Tibial nerve (tissue), 4 donors: ENCODE results near the gene RSAD1. TPM values are rescaled to one million over a fixed set of nuclear protein-coding genes. Genes with fewer than 3 reads are reported as not detected.

Experiments
- DNase-seq, 2 donors: peaks; one replicate each; pipeline ENCODE4 v3.0.0-alpha.2; 2019; ENCODE audit warnings: low spot score in 2 of 2
- H3K27ac ChIP-seq, 4 donors: fragments of 200-600 bp; sonication (generic) in 3 of 4; one replicate each; pipeline ENCODE4 v1.5.1; 2017 to 2019; ENCODE audit warnings: mild to moderate bottlenecking in 1 of 4
- H3K27me3 ChIP-seq, 2 donors: fragments of 200-600 bp; sonication (generic) in 1 of 2; one replicate each; pipeline versions ENCODE4 v1.5.1 to v1.6.0; 2017 to 2019
- H3K36me3 ChIP-seq, 3 donors: fragments of 200-600 bp; sonication (generic); one replicate each; pipeline ENCODE4 v1.5.1; 2018 to 2019
- H3K4me1 ChIP-seq, 4 donors: fragments of 200-600 bp; sonication (generic) in 3 of 4; one replicate each; pipeline ENCODE4 v1.5.1; 2017 to 2019
- H3K4me3 ChIP-seq, 4 donors: fragments of 200-600 bp; sonication (generic) in 3 of 4; one replicate each; pipeline ENCODE4 v1.5.1; 2017 to 2019; ENCODE audit warnings: mild to moderate bottlenecking in 1 of 4, moderate library complexity in 1 of 4
- H3K9me3 ChIP-seq, 4 donors: fragments of 200-600 bp; sonication (generic) in 3 of 4; one replicate each; pipeline ENCODE4 v1.5.1; 2017 to 2019
- EP300 ChIP-seq, 2 donors: sonication (generic); formaldehyde crosslinking; IDR thresholded peaks; one replicate each; pipeline ENCODE4 v1.6.1; 2017; ENCODE audit warnings: antibody characterized with exemption in 2 of 2, mild to moderate bottlenecking in 1 of 2
- POLR2A ChIP-seq, 2 donors: fragments of 450-650 bp; IDR thresholded peaks; one replicate each; pipeline ENCODE4 v1.6.1; 2017; ENCODE audit warnings: antibody characterized with exemption in 2 of 2, mild to moderate bottlenecking in 2 of 2, moderate library complexity in 2 of 2
- WGBS, 2 donors: methylation state at CpG; one replicate each; pipeline ENCODE4 v1.1.5; 2018; 5-methylcytosine and 5-hydroxymethylcytosine counted together
- total RNA-seq, 4 donors: library from RNA; depleted of rRNA; stranded (reverse); fragments of >200 nt; gene quantifications; one replicate each; pipeline ENCODE4 v1.1.0, GENCODE V29; 2016
- TF ChIP-seq, protein P1 (sequence below), 5 experiments: fragments of 200-600 bp in 3 of 5; fragments of 450-650 bp in 2 of 5; sonication (generic) in 3 of 5; IDR thresholded peaks; one replicate each; pipeline ENCODE4 v1.5.1; 2016 to 2019; ENCODE audit warnings: antibody characterized with exemption in 5 of 5, mild to moderate bottlenecking in 3 of 5, moderate library complexity in 2 of 5

The RSAD1 gene
- total RNA-seq, 4 donors from 2014 or later = 30.8 to 61.8 (median 32.9) TPM

DNA sequence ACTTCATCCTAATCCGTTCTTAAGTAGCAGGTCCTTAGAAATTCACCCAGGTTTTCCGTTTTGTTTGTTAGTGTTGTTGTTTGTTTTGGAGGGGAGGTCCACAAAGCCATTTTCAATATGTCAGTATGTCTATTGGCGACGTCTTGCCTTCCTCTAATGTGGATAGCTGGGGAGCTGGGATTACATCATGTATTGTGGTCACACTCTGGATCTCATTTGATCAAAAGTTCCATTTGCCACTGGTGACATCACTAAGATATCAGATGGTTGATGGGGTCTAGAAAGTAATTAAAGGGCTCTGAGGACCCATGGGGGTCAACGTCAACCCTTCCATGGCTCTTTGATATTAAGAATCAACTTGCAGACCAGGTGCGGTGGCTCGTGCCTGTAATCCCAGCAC is 51.2 kb downstream of the RSAD1 start:
- TF ChIP-seq EP300 (IDR thresholded peaks at IDR 0.05) = no peak
- TF ChIP-seq, protein P1, sequence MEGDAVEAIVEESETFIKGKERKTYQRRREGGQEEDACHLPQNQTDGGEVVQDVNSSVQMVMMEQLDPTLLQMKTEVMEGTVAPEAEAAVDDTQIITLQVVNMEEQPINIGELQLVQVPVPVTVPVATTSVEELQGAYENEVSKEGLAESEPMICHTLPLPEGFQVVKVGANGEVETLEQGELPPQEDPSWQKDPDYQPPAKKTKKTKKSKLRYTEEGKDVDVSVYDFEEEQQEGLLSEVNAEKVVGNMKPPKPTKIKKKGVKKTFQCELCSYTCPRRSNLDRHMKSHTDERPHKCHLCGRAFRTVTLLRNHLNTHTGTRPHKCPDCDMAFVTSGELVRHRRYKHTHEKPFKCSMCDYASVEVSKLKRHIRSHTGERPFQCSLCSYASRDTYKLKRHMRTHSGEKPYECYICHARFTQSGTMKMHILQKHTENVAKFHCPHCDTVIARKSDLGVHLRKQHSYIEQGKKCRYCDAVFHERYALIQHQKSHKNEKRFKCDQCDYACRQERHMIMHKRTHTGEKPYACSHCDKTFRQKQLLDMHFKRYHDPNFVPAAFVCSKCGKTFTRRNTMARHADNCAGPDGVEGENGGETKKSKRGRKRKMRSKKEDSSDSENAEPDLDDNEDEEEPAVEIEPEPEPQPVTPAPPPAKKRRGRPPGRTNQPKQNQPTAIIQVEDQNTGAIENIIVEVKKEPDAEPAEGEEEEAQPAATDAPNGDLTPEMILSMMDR (IDR thresholded peaks at IDR 0.05) = no peak
- TF ChIP-seq POLR2A (IDR thresholded peaks at IDR 0.05) = no peak
- WGBS, 2 donors = 85 to 90% methylated on average over 7 of the region's 7 CpGs
- DNase-seq = no peak
- H3K36me3 ChIP-seq = no peaks in the 10 kb centered on the region
- peaks cover 0 to 28% (median 17%) of the 10 kb centered on the region in 4 donors for H3K4me1 ChIP-seq
- peaks cover 0 to 51% of the 10 kb centered on the region in 2 donors for H3K27me3 ChIP-seq
- no peak overlapping the region for H3K4me3 ChIP-seq
- H3K27ac ChIP-seq = no peak overlapping the region
- no peaks in the 10 kb centered on the region for H3K9me3 ChIP-seq

DNA sequence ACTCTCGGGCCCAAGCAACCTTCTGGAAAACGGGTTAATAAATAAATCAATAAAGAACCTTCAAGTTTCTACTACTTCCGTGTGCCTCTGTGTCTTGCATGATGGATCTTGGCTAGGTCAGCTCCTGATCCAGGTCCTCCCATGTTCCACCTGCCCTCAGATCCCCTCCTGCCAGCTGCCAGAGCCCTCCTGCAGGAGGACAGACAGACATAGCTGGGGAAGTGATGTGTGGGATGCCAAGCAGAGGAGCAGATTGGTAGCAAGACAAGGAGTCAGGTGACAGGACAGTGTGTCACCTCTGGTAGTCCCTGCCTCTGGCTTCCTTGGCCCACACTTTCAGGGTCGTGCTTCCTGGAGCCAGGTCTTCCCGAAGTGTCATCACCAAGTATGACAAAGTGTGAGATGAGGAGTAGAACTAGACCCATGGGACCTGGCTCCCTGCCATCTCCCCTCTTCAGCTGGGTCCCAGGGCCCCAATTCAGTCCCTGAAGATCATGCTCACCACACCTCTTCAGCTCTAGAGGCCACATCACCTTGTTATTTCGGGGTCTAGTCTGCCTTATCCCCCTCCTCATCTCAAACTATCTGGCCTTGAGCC is 52.9 kb downstream of the RSAD1 start:
- Histone ChIP-seq H3K4me1 (peaks cover 0 to 28% (median 17%) of the 10 kb centered on the region in 4 donors), H3K4me3 (no peak overlapping the region), H3K9me3 (no peaks in the 10 kb centered on the region), H3K27ac (no peak overlapping the region), H3K36me3 (no peaks in the 10 kb centered on the region), H3K27me3 (peaks cover 0 to 51% of the 10 kb centered on the region in 2 donors)
- no peak for TF ChIP-seq POLR2A (IDR thresholded peaks at IDR 0.05)
- TF ChIP-seq, protein P1 (IDR thresholded peaks at IDR 0.05) = no peak
- no peak for TF ChIP-seq EP300 (IDR thresholded peaks at IDR 0.05)
- WGBS, 2 donors = 57 to 68% methylated on average over 6 of the region's 6 CpGs
- DNase-seq = no peak

DNA sequence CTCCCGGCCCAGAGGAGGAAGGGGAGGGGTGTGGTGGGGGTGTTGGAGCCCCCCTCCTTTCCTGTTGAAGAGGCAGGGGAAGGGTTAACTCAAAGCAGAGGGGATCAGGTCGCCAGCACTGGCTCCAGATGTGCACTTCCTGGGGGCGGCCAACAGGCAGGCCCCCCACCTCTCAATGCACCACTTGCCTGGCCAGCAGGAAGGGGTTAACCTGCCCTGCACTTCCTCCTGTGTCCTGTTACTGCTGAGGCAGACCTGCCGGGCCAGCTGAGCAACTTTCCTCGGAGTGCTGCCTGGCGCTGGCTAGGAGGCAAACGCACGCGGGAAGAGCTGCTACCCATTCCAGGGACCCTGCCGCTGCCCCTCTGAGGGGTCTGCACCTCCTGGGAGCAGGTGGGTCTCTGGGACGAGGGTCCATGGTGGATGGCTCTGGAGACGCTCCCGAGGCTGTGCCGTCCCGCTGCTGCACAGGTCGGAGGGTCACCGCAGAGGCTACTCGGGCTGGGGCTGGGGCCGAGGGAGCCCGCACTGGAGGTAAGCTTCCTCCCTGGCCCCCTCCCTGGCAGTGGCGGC is 53.9 kb downstream of the RSAD1 start, which contains the start of gene EPN3:
EPN3 (plus strand) TSS at position 284 of the 573 bp plus-strand sequence. CDS start 3,822 bp downstream, outside the sequence.
- Histone ChIP-seq H3K4me1 (peaks cover 0 to 28% (median 17%) of the 10 kb centered on the region in 4 donors), H3K9me3 (no peaks in the 10 kb centered on the region), H3K36me3 (no peaks in the 10 kb centered on the region), H3K4me3 (peak within 1 kb of the TSS in 1 of 4 donors; percentile 16), H3K27ac (no peak within 1 kb of the TSS), H3K27me3 (peaks cover 0 to 51% of the 10 kb centered on the region in 2 donors)
- TF ChIP-seq, protein P1 (IDR thresholded peaks at IDR 0.05) = no peak
- no peak for TF ChIP-seq EP300 (IDR thresholded peaks at IDR 0.05)
- TF ChIP-seq POLR2A (IDR thresholded peaks at IDR 0.05) = no peak
- DNase-seq = no peak
- 2 to 4% methylated on average over 8 to 14 of the region's 21 CpGs for WGBS, 2 donors

DNA sequence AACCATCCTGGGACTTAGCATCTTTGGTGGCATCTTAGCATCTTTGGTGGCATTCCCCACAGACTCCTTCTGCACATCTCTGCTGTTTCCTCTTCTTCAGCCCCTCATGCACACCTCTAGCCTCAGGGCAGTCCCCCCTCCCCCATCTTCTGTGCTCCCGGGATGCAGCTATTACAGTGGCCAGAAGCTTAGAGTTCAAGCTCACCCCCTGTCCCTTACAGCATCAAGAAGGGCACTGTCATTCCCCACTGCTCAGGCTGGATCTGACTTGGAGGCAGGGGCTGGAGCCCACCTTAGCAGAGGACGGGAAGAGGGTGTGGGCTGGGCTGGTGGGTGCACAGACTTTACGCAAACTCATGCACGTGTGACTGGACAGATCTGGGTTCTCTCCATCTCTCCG is 54.5 kb downstream of the RSAD1 start:
- Histone ChIP-seq H3K4me1 (peaks cover 0 to 30% (median 17%) of the 10 kb centered on the region in 4 donors), H3K4me3 (peak overlapping the region in 1 of 4 donors; percentile 4), H3K36me3 (no peaks in the 10 kb centered on the region), H3K27me3 (peaks cover 0 to 51% of the 10 kb centered on the region in 2 donors), H3K9me3 (no peaks in the 10 kb centered on the region), H3K27ac (no peak overlapping the region)
- TF ChIP-seq POLR2A (IDR thresholded peaks at IDR 0.05) (no peak), EP300 (IDR thresholded peaks at IDR 0.05) (no peak)
- TF ChIP-seq, protein P1 (IDR thresholded peaks at IDR 0.05) = no peak
- 16 to 25% methylated on average over 5 of the region's 5 CpGs for WGBS, 2 donors
- DNase-seq = no peak

DNA sequence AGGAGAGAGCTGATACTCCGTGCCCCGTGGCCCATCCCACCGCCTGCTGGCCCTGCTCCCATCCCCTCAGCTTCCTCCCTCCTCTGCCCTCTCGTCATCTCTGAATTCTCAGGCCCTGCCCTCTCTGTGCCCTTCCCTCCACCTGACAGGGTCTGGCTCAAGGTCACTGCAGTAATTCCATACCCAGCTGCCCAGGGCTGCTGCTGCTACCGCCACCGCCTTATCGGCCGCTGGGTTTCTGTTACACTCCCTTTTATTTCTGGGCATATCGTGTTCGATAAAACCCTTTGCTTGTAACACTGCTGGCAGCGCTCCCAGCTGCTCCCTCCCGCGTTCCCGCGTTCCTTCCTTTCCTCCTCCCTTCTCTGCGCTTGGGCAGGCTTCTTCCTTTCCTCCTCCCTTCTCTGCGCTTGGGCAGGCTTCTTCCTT is 55.1 kb downstream of the RSAD1 start:
- H3K4me3 ChIP-seq = peak overlapping the region in 1 of 4 donors; percentile 16
- no peaks in the 10 kb centered on the region for H3K36me3 ChIP-seq
- peak overlapping the region in 1 of 4 donors; percentile 19 for H3K27ac ChIP-seq
- H3K4me1 ChIP-seq = peaks cover 0 to 35% (median 18%) of the 10 kb centered on the region in 4 donors
- H3K9me3 ChIP-seq = no peaks in the 10 kb centered on the region
- H3K27me3 ChIP-seq = peaks cover 0 to 50% of the 10 kb centered on the region in 2 donors
- peak; percentile 48 to 60 for DNase-seq
- no peak for TF ChIP-seq EP300 (IDR thresholded peaks at IDR 0.05)
- TF ChIP-seq, protein P1 (IDR thresholded peaks at IDR 0.05) = no peak
- no peak for TF ChIP-seq POLR2A (IDR thresholded peaks at IDR 0.05)
- 1% methylated on average over 17 of the region's 17 CpGs for WGBS, 2 donors
